HEK293 (cell line): ENCODE results near the gene KCNK1.

Source experiments
- CTCF ChIP-seq: fragments of 450-650 bp; formaldehyde crosslinking; IDR thresholded peaks from 2 replicates; pipeline ENCODE4 v1.5.1; 2016; ENCODE audit warnings: missing biosample characterization, missing genetic modification characterization
- ZBTB20 ChIP-seq: fragments of 450-650 bp; formaldehyde crosslinking; IDR thresholded peaks from 2 replicates; pipeline ENCODE4 v1.5.1; 2016; ENCODE audit warnings: missing biosample characterization, missing genetic modification characterization
- ZNF148 ChIP-seq: fragments of 450-650 bp; formaldehyde crosslinking; IDR thresholded peaks from 2 replicates; pipeline ENCODE4 v1.5.0; 2017; ENCODE audit warnings: missing biosample characterization, missing genetic modification characterization, borderline replicate concordance
- ZNF324 ChIP-seq: fragments of 450-650 bp; formaldehyde crosslinking; IDR thresholded peaks from 2 replicates; pipeline ENCODE4 v1.5.1; 2016; ENCODE audit warnings: missing biosample characterization, missing genetic modification characterization
- ZNF600 ChIP-seq: fragments of 450-650 bp; formaldehyde crosslinking; IDR thresholded peaks from 2 replicates; pipeline ENCODE4 v1.5.1; 2016; ENCODE audit warnings: missing biosample characterization, missing genetic modification characterization

GRCh38 chr1:233617025-233617424 lies 3.1 kb downstream of the KCNK1 start:
- TF ChIP-seq CTCF (tag by site-specific recombination): no peak
- TF ChIP-seq ZNF324 (tag by site-specific recombination): no peak
- TF ChIP-seq ZBTB20 (tag by site-specific recombination): no peak
- TF ChIP-seq ZNF600 (tag by site-specific recombination): no peak
- TF ChIP-seq ZNF148 (tag by site-specific recombination): no peak
